ENCODE data around the gene COL4A1.

Gene COL4A1

GRCh38 chr13:110336681-110337080 lies 29.7 kb upstream of the COL4A1 start:
- no peak for TF ChIP-seq CTCF (IDR thresholded peaks at IDR 0.05; ENCODE audit: low read depth, low read length)
- no peak for DNase-seq (ENCODE audit: extremely low read depth, low read depth)

- DNase-seq (ENCODE audit: extremely low read depth, low read depth), result no peak
- no peak for TF ChIP-seq CTCF (IDR thresholded peaks at IDR 0.05; ENCODE audit: low read depth, low read length)
These were observed 29.2 kb upstream of the COL4A1 start for GRCh38 chr13:110336108-110336507.

GRCh38 chr13:110334841-110335490 lies 28.0 kb upstream of the COL4A1 start:
- DNase-seq (ENCODE audit: extremely low read depth, low read depth), result no peak
- TF ChIP-seq CTCF (IDR thresholded peaks at IDR 0.05; ENCODE audit: low read depth, low read length), result no peak

GRCh38 chr13:110334256-110334655 lies 27.3 kb upstream of the COL4A1 start:
- TF ChIP-seq CTCF (IDR thresholded peaks at IDR 0.05; ENCODE audit: low read depth, low read length), result no peak

GRCh38 chr13:110333837-110334236 lies 26.9 kb upstream of the COL4A1 start:
- no peak for DNase-seq (ENCODE audit: extremely low read depth, low read depth)
- TF ChIP-seq CTCF (IDR thresholded peaks at IDR 0.05; ENCODE audit: low read depth, low read length), result no peak

More at GRCh38 chr13:110334256-110334655, 27.3 kb upstream of the COL4A1 start:
- no peak for DNase-seq (ENCODE audit: extremely low read depth, low read depth)

GRCh38 chr13:110332750-110333149 lies 25.8 kb upstream of the COL4A1 start:
- DNase-seq (ENCODE audit: extremely low read depth, low read depth), result no peak
- TF ChIP-seq CTCF (IDR thresholded peaks at IDR 0.05; ENCODE audit: low read depth, low read length), result no peak

GRCh38 chr13:110331362-110331761 lies 24.4 kb upstream of the COL4A1 start:
- TF ChIP-seq CTCF (IDR thresholded peaks at IDR 0.05; ENCODE audit: low read depth, low read length), result no peak

More at GRCh38 chr13:110331362-110331761, 24.4 kb upstream of the COL4A1 start:
- DNase-seq (ENCODE audit: extremely low read depth, low read depth), result no peak
